Right lobe of liver (tissue), 6 donors: ENCODE data around the gene TIMM22. TPM values are rescaled to one million over a fixed set of nuclear protein-coding genes. Genes with fewer than 3 reads are reported as not detected.

Experiments used
- ATAC-seq, 4 donors: fragments of 200-7000 bp; cut with Tn5 transposase; one replicate each; pipeline ENCODE4 v1.9.1; 2020; ENCODE audit warnings: mild to moderate bottlenecking in 4 of 4, moderate library complexity in 4 of 4
- DNase-seq, 3 donors: peaks; one replicate each; pipeline ENCODE4 v3.0.0-alpha.2; 2020
- H3K27ac ChIP-seq, 3 donors: fragments of 200-600 bp; one replicate each; pipeline ENCODE4 v1.8.0; 2022
- H3K27me3 ChIP-seq, 2 donors: fragments of 200-600 bp; one replicate each; pipeline ENCODE4 v1.8.0; 2022
- H3K36me3 ChIP-seq, 4 donors: fragments of 200-600 bp; sonication (generic) in 1 of 4; one replicate each; pipeline versions ENCODE4 v1.5.1 to v1.8.0; 2017 to 2022; ENCODE audit warnings: control low read depth in 1 of 4
- H3K4me1 ChIP-seq, 4 donors: fragments of 200-600 bp; sonication (generic) in 1 of 4; one replicate each; pipeline versions ENCODE4 v1.5.1 to v1.8.0; 2017 to 2022; ENCODE audit warnings: control low read depth in 1 of 4
- H3K4me3 ChIP-seq, 3 donors: fragments of 200-600 bp; one replicate each; pipeline ENCODE4 v1.8.0; 2022
- H3K9me3 ChIP-seq, 4 donors: fragments of 200-600 bp; sonication (generic) in 1 of 4; one replicate each; pipeline versions ENCODE4 v1.5.1 to v1.8.0; 2017 to 2022; ENCODE audit warnings: control low read depth in 1 of 4
- POLR2A ChIP-seq: fragments of 450-650 bp; IDR thresholded peaks from one replicate; pipeline ENCODE4 v1.6.1; 2017; ENCODE audit warnings: antibody characterized with exemption, mild to moderate bottlenecking
- WGBS: methylation state at CpG from one replicate; pipeline ENCODE4 v1.1.6; 2018; ENCODE audit warnings: low coverage, low lambda C conversion rate; ENCODE audit not compliant: insufficient coverage; ENCODE audit errors: missing lambda C conversion rate; 5-methylcytosine and 5-hydroxymethylcytosine counted together
- intact Hi-C, 2 donors: fragments of 100-400 bp; cut with DNase I; formaldehyde crosslinking; loops; one replicate each; pipeline versions ENCODE4 v1.11.2 to v1.14.1; 2022
- total RNA-seq, 6 experiments: library from RNA; depleted of rRNA in 2 of 6; stranded (reverse); fragments of >200 nt in 2 of 6; fragmentation: NEBNext Ultra II Directional in 3 of 6; extraction: Animal tissue kit (Norgen Biotek cat#: 25700) in 3 of 6; gene quantifications; one replicate each; pipeline versions ENCODE4 v1.1.0 to v1.2.4, GENCODE V29; 2016 to 2023
- TF ChIP-seq, protein P1 (sequence below), 4 donors: fragments of 200-600 bp in 3 of 4; fragments of 450-650 bp in 1 of 4; IDR thresholded peaks; one replicate each; pipeline versions ENCODE4 v1.5.1 to v1.8.0; 2016 to 2022; ENCODE audit warnings: antibody characterized with exemption in 4 of 4, mild to moderate bottlenecking in 2 of 4
- donor health status: DM: no; HTN: yes; CAD: no.
- donor health status: DM: no; HTN: no; CAD: no.
- donor health status: DM: no; HTN: no; CAD: no.
- donor health status: DM: no; HTN: yes; CAD: no.
- donor health status: DM: no; HTN: yes; CAD: no.

The TIMM22 gene
- total RNA-seq, 6 experiments from 2014 or later, result 3.9 to 6.5 (median 4.1) TPM

- WGBS, result 70% methylated on average over 2 of the region's 14 CpGs
- intact Hi-C loops, result no loop called here
- Histone ChIP-seq H3K9me3 (no peaks in the 10 kb centered on the region), H3K27ac (no peak overlapping the region), H3K36me3 (peaks cover 0 to 6% (median 0%) of the 10 kb centered on the region in 4 donors), H3K4me1 (peaks cover 0 to 7% (median 3%) of the 10 kb centered on the region in 4 donors), H3K4me3 (no peak overlapping the region), H3K27me3 (no peaks in the 10 kb centered on the region)
- DNase-seq (no peak), ATAC-seq (no peak)
- no peak for TF ChIP-seq POLR2A
- TF ChIP-seq, protein P1, sequence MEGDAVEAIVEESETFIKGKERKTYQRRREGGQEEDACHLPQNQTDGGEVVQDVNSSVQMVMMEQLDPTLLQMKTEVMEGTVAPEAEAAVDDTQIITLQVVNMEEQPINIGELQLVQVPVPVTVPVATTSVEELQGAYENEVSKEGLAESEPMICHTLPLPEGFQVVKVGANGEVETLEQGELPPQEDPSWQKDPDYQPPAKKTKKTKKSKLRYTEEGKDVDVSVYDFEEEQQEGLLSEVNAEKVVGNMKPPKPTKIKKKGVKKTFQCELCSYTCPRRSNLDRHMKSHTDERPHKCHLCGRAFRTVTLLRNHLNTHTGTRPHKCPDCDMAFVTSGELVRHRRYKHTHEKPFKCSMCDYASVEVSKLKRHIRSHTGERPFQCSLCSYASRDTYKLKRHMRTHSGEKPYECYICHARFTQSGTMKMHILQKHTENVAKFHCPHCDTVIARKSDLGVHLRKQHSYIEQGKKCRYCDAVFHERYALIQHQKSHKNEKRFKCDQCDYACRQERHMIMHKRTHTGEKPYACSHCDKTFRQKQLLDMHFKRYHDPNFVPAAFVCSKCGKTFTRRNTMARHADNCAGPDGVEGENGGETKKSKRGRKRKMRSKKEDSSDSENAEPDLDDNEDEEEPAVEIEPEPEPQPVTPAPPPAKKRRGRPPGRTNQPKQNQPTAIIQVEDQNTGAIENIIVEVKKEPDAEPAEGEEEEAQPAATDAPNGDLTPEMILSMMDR (IDR thresholded peaks at IDR 0.05), result no peak
These were observed 13.7 kb downstream of the TIMM22 start for GRCh38 chr17:1010586-1010985.

DNA sequence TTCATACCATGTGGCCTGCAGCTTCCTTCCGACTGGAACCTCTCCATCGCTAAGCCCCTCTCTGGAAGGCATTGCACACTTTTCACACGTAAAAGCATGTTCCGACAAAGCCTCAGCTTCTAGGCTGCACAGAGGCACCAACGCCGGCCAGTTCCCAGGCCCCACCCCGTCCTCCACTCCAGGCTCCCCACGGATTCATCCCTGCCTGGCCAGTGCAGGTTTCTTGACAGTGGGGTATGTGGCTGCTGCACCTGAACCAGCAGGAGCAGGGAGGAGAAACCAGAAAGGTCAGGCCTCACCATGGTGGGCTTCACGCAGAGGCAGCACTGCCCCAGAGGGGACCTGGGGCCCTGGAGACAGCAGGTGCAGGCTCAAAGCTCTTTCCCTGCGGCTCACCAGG, 14.2 kb downstream of the TIMM22 start:
- no peaks in the 10 kb centered on the region for H3K9me3 ChIP-seq
- no peak for ATAC-seq
- 56% methylated on average over 3 of the region's 10 CpGs for WGBS
- TF ChIP-seq, protein P1 (IDR thresholded peaks at IDR 0.05), result no peak
- no peak for TF ChIP-seq POLR2A
- no peaks in the 10 kb centered on the region for H3K27me3 ChIP-seq
- peaks cover 0 to 2% (median 0%) of the 10 kb centered on the region in 4 donors for H3K4me1 ChIP-seq
- peaks cover 0 to 6% (median 0%) of the 10 kb centered on the region in 4 donors for H3K36me3 ChIP-seq
- H3K4me3 ChIP-seq, result no peak overlapping the region
- H3K27ac ChIP-seq, result no peak overlapping the region
- intact Hi-C loops, result no loop called here
- no peak for DNase-seq

- no peak overlapping the region for H3K27ac ChIP-seq
- TF ChIP-seq, protein P1 (IDR thresholded peaks at IDR 0.05), result no peak
- no peak for TF ChIP-seq POLR2A
- H3K4me1 ChIP-seq, result no peaks in the 10 kb centered on the region
- ATAC-seq (no peak), DNase-seq (peak in 1 of 3 donors; percentile 19)
- H3K4me3 ChIP-seq, result no peak overlapping the region
- WGBS, result 78% methylated on average over 7 of the region's 57 CpGs
- no peaks in the 10 kb centered on the region for H3K27me3 ChIP-seq
- no peaks in the 10 kb centered on the region for H3K9me3 ChIP-seq
- intact Hi-C loops, result no loop called here
- peaks cover 0 to 6% (median 0%) of the 10 kb centered on the region in 4 donors for H3K36me3 ChIP-seq
These were observed 15.1 kb downstream of the TIMM22 start for GRCh38 chr17:1011760-1012735.

GRCh38 chr17:1012823-1013728, 16.1 kb downstream of the TIMM22 start:
- Histone ChIP-seq H3K36me3 (peaks cover 0 to 6% (median 0%) of the 10 kb centered on the region in 4 donors), H3K4me1 (no peaks in the 10 kb centered on the region), H3K9me3 (no peaks in the 10 kb centered on the region), H3K4me3 (no peak overlapping the region), H3K27ac (no peak overlapping the region), H3K27me3 (no peaks in the 10 kb centered on the region)
- 67% methylated on average over 5 of the region's 30 CpGs for WGBS
- TF ChIP-seq, protein P1 (IDR thresholded peaks at IDR 0.05), result no peak
- no peak for TF ChIP-seq POLR2A
- intact Hi-C loops, result no loop called here
- ATAC-seq (no peak), DNase-seq (no peak)
